Fibroblast of mammary gland (primary cell): ENCODE results near the gene TGIF2.

Experiments used
- DNase-seq: peaks from one replicate; pipeline ENCODE4 v3.0.0-alpha.2; 2010; ENCODE audit warnings: low read depth
- H3K4me3 ChIP-seq: 2 replicates; pipeline ENCODE4 v1.5.1; 2011; ENCODE audit warnings: low read depth, mild to moderate bottlenecking, low read length, moderate library complexity; ENCODE audit not compliant: control insufficient read depth
- TF ChIP-seq, protein P1 (sequence below): conservative IDR thresholded peaks from 2 replicates; pipeline ENCODE4 v1.5.1; 2011; ENCODE audit warnings: low read depth, low read length, inconsistent platforms; ENCODE audit not compliant: control insufficient read depth, insufficient read depth

The TGIF2 gene

DNA sequence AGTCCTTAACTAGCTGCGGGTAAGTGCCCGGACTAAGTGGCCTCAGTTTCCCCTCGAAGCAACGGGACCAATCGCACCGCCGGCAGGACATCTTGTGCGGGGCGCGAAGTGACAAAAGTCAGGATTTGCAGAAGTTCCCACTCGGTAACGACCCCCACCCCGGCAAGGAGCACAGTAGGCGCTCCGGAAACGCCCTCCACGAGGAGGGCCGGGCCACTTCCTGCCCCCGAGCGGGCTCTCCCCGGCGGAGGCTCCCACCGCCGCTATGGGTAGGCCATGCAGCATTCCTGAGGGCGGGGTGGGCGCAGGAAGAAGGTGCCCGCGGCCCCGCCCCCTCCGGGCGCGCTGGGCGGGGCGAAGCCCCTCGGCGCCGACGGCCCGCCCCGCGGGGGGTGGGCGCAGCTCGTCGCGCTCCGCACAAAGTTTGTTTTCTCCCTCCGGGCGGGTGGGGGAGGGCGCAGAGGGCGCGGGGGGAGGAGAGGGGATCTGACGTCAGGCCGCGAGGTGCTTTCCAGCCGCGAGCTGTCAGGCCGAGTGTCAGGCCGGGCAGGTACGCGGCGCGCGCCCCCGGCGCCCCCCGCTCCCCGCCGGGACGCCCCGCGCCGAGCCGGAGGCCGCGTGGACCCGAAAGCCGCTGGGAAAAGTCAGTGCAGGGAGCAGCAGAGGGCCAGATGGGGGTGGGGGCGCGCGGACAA is at the start of gene TGIF2:
TSS of gene TGIF2 (plus strand) at position 495 of the 695 bp plus-strand sequence. CDS start 5,178 bp downstream, outside the sequence.
- H3K4me3 ChIP-seq = peak within 1 kb of the TSS; percentile 60
- DNase-seq = peak; percentile 46
- TF ChIP-seq, protein P1, sequence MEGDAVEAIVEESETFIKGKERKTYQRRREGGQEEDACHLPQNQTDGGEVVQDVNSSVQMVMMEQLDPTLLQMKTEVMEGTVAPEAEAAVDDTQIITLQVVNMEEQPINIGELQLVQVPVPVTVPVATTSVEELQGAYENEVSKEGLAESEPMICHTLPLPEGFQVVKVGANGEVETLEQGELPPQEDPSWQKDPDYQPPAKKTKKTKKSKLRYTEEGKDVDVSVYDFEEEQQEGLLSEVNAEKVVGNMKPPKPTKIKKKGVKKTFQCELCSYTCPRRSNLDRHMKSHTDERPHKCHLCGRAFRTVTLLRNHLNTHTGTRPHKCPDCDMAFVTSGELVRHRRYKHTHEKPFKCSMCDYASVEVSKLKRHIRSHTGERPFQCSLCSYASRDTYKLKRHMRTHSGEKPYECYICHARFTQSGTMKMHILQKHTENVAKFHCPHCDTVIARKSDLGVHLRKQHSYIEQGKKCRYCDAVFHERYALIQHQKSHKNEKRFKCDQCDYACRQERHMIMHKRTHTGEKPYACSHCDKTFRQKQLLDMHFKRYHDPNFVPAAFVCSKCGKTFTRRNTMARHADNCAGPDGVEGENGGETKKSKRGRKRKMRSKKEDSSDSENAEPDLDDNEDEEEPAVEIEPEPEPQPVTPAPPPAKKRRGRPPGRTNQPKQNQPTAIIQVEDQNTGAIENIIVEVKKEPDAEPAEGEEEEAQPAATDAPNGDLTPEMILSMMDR = no peak

DNA sequence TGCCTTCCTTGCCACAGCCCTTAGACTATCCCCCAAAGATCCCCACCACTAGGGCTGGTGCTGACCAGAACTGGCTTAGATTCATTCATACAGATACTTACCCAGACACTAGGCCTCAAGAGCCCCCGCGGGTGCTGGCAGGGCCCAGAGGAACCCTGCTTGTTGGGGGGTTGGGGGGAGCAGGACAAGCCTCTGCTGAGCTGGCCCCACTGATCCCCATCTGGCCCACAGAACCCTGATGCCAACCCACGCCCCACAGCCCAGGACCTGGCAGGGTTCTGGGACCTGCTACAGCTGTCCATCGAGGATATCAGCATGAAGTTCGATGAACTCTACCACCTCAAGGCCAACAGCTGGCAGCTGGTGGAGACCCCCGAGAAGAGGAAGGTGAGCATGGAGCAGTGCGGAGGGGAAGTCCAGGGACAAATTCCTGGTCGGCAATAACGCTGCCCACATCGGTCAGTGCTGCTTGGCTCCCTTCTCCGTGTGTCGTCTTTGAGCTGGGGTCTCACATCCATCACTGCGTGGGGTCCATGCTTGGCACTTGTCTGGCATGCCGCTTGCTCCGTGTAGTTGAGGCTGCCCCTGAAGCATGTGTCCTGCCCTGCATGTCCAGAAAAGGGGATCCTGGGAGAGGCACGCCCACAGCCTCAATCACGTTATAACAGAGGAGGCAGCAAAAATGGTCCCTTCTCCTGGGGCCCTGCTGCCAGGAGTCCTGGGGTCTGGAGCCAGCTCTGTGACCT is 47.6 kb upstream of the TGIF2 start:
- no peak for DNase-seq
- TF ChIP-seq, protein P1 = no peak
- no peak overlapping the region for H3K4me3 ChIP-seq

DNA sequence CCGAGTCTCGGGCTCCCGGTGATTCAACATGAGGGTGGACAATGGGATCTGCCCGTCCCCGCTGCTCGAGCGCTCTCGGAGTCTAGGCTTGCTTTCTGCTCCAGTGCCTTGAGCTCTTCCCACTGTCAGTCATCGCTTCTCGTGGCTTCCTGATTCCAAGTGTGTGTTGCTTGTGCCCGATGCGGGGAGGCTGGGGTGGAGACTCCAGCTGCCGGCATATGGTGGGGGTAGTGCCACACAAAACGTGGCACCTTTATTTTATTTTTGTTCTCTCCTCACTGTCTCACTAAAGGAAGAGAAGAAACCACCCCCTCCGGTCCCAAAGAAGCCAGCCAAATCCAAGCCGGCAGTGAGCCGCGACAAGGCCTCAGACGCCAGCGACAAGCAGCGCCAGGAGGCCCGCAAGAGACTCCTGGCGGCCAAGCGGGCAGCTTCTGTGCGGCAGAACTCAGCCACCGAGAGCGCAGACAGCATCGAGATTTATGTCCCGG is 46.8 kb upstream of the TGIF2 start:
- no peak overlapping the region for H3K4me3 ChIP-seq
- DNase-seq = no peak
- TF ChIP-seq, protein P1 = no peak

DNA sequence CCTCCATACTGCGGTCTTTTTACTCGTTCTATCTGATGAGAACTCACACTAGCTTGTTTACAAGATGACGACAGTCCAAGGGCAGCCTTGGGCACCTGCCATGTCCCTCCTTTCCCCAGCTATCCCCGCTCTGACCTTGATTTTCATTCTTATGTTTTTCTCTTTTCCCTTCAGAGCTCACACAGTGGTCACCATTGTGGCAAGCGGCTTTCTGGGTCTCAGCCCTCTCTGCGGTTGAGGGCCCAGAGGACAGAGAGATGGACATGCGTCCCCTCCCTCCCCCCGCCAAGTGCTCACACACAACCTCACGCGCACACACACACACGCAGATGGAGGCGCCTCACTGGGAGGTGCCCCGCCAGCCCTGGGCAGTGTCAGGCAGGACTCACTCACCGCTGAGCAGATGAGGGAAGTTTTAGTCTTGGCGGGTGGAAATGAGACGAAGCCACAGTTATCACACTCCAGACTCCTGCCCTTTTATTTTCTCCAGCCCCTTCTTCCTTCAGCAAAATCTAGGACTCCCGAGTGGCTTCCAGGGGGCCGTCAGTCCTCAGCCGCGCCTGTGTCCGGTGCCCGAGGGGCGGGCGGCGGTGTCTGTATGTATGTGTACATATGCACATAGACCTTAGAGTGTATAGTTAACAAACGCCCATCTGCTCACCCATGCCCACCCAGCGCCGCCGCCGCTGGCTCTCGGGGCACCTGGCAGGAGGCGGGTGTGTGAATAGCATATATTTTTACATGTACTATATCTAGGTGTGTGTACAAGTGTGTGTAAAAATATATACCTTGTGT is 45.9 kb upstream of the TGIF2 start:
- DNase-seq = no peak
- H3K4me3 ChIP-seq = no peak overlapping the region
- TF ChIP-seq, protein P1 = no peak

DNA sequence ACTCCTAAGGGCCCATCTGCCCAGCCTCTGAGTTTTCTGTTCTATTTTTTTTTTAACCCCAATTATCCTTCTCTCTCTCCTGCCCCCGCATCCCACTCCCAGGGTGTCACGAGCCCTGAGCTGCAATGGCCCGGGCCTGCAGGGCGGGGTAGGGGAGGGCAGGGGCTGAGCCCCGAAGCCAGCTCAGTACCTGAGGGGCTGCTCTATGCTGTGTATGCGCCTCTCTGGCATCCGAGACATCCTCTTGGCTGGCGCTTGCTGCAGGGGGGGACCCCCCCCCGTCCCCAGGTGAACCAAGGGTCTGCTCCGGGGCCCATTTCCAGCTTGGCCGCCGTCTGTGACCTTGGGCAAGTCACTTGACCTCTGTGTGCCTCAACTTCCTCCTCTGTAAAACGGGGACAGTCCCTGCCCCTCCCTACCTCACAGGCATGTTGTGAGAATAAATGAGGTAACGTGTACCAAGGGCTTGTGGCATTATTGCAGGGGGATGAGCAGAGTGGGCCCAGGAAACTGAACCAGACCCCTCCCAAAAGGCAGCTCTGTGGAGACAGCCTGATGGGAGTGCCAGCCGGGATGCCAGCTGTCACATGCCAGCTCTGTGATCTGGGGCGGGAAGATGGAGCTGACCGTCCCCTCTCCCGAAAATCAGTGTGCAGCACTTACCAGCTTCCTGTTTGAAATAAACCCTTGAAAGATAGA is 45.1 kb upstream of the TGIF2 start:
- no peak overlapping the region for H3K4me3 ChIP-seq
- TF ChIP-seq, protein P1 = no peak

DNA sequence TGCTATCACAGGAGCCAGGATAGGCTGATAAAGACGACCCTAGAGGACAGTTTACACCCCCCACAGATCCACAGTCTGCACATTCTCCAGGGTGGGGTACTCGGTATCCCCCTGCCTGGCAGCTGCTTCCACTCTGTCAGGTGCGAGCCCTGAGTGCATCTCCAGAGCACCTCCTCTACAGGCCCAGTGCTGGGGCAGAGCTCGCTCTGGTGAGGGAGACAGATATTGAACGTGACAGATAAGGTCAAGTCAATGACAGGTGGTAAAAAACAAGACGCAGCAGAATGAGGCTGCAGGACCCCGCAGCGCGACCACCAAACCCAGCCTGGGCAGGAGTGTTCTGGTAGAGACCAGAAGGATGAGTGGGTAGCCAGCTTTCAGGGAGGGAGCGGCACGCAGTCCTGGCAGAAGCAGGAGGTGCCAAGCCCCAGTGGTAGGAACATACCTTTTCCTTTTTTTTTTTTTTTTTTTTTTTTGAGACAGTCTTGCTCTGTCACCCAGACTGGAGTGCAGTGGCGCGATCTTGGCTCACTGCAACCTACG is 44.5 kb upstream of the TGIF2 start:
- TF ChIP-seq, protein P1 = no peak
- no peak overlapping the region for H3K4me3 ChIP-seq

More for the DNA sequence above, 45.1 kb upstream of the TGIF2 start:
- no peak for DNase-seq

More for the DNA sequence above, 44.5 kb upstream of the TGIF2 start:
- DNase-seq = no peak
